ENCODE results near the gene IRF2BP2. TPM values are rescaled to one million over a fixed set of nuclear protein-coding genes. Genes with fewer than 3 reads are reported as not detected.
A peak's percentile ranks its signal among the peaks of the same experiment; 100 is the strongest.

The IRF2BP2 gene
- total and polyA plus RNA-seq, 10 of the 15 experiments (the other 5 are each of a cell fraction or from before 2014, with no cell fraction given) = 7.5 to 114 (median 52.3) TPM

GRCh38 chr1:234611847-234612351 is 1.9 kb upstream of the IRF2BP2 start (continued):
- TF ChIP-seq BHLHE40 (IDR thresholded peaks at IDR 0.05; ENCODE audit: borderline replicate concordance in 1 of 2, low read depth in 2 of 2, low read length in 1 of 2) (peak in 1 of 2 experiments; percentile 56; a peak in 1 of 4 replicates), SPI1 (IDR thresholded peaks at IDR 0.05; ENCODE audit: borderline replicate concordance, insufficient read depth, low read depth, low read length) (no peak), ATF2 (IDR thresholded peaks at IDR 0.05; ENCODE audit: low read length) (no peak), BACH1 (IDR thresholded peaks at IDR 0.05; ENCODE audit: borderline replicate concordance) (peak; percentile 88; the same call in 1 of the 2 replicates), TCF12 (IDR thresholded peaks at IDR 0.05; ENCODE audit: low read depth, low read length) (no peak), ZNF274 (IDR thresholded peaks at IDR 0.05; ENCODE audit: insufficient read depth, insufficient read length) (no peak), ZBTB11 (CRISPR knock-in tag; IDR thresholded peaks at IDR 0.05) (no peak), MLLT1 (IDR thresholded peaks at IDR 0.05) (peak; percentile 85), IKZF2 (IDR thresholded peaks at IDR 0.05) (no peak; a peak in 2 of 4 replicates), CHD2 (IDR thresholded peaks at IDR 0.05; ENCODE audit: borderline replicate concordance, low read depth, low read length) (0 out of 2 replicates have a peak, but pooled peaks have one; percentile 7), ATF7 (IDR thresholded peaks at IDR 0.05; ENCODE audit: low read depth) (no peak), NR2C1 (IDR thresholded peaks at IDR 0.05) (no peak), SREBF1 (IDR thresholded peaks at IDR 0.05; ENCODE audit: low read length) (no peak), ESRRA (IDR thresholded peaks at IDR 0.05; ENCODE audit: low read length) (no peak; the same call in 1 of the 2 replicates), POLR2AphosphoS2 (IDR thresholded peaks at IDR 0.05; ENCODE audit: low read depth, low read length) (0 out of 2 replicates have a peak, but pooled peaks have one; percentile 14), CHD4 (IDR thresholded peaks at IDR 0.05) (no peak)
- TF ChIP-seq, protein P1, sequence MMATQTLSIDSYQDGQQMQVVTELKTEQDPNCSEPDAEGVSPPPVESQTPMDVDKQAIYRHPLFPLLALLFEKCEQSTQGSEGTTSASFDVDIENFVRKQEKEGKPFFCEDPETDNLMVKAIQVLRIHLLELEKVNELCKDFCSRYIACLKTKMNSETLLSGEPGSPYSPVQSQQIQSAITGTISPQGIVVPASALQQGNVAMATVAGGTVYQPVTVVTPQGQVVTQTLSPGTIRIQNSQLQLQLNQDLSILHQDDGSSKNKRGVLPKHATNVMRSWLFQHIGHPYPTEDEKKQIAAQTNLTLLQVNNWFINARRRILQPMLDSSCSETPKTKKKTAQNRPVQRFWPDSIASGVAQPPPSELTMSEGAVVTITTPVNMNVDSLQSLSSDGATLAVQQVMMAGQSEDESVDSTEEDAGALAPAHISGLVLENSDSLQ (IDR thresholded peaks at IDR 0.05) = peak; percentile 33; the same call in 1 of the 2 replicates
- TF ChIP-seq, protein P2, sequence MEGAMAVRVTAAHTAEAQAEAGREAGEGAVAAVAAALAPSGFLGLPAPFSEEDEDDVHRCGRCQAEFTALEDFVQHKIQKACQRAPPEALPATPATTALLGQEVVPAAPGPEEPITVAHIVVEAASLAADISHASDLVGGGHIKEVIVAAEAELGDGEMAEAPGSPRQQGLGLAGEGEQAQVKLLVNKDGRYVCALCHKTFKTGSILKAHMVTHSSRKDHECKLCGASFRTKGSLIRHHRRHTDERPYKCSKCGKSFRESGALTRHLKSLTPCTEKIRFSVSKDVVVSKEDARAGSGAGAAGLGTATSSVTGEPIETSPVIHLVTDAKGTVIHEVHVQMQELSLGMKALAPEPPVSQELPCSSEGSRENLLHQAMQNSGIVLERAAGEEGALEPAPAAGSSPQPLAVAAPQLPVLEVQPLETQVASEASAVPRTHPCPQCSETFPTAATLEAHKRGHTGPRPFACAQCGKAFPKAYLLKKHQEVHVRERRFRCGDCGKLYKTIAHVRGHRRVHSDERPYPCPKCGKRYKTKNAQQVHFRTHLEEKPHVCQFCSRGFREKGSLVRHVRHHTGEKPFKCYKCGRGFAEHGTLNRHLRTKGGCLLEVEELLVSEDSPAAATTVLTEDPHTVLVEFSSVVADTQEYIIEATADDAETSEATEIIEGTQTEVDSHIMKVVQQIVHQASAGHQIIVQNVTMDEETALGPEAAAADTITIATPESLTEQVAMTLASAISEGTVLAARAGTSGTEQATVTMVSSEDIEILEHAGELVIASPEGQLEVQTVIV (IDR thresholded peaks at IDR 0.05; ENCODE audit: borderline replicate concordance, partially characterized antibody) = no peak
